GM19238 (cell line): ENCODE measurements around the gene LTC4S.

ENCODE experiments used
- DNase-seq: peaks from one replicate; pipeline ENCODE4 v3.0.0; 2011; ENCODE audit warnings: low spot score; ENCODE audit not compliant: insufficient read length

The LTC4S gene

DNA sequence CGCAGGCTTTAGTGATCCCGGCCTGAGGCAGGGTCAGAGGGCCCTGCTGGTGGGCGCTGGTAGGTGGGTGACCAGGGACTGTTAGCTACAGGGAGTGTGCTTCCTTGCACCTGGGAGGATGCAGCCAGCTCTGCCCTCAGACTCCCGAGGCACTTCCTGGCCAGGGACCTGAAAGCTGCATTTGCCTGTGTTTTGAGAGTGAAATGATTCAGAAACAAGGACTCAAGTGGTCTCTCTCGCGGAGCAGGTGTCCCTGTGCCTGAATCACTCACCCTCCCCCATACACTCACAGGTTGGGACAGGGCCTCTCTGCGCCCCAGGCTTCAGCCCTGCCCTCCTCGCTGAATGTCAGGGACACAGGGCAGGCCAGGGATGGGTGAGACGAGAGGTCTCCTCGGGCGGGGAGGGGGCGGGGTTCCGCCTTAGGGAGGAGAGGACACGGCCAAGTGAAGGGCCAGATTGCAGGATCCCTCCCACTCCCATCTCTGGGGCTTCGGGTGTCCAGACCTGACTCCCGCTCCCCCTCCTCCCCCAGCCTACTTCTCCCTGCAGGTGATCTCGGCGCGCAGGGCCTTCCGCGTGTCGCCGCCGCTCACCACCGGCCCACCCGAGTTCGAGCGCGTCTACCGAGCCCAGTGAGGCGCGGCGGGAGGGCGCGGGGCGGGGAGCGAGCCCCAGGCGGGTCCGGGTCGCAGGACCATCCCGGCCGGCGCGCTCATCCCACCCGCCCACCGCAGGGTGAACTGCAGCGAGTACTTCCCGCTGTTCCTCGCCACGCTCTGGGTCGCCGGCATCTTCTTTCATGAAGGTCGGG lies 1.5 kb downstream of the LTC4S start:
- DNase-seq: no peak

DNA sequence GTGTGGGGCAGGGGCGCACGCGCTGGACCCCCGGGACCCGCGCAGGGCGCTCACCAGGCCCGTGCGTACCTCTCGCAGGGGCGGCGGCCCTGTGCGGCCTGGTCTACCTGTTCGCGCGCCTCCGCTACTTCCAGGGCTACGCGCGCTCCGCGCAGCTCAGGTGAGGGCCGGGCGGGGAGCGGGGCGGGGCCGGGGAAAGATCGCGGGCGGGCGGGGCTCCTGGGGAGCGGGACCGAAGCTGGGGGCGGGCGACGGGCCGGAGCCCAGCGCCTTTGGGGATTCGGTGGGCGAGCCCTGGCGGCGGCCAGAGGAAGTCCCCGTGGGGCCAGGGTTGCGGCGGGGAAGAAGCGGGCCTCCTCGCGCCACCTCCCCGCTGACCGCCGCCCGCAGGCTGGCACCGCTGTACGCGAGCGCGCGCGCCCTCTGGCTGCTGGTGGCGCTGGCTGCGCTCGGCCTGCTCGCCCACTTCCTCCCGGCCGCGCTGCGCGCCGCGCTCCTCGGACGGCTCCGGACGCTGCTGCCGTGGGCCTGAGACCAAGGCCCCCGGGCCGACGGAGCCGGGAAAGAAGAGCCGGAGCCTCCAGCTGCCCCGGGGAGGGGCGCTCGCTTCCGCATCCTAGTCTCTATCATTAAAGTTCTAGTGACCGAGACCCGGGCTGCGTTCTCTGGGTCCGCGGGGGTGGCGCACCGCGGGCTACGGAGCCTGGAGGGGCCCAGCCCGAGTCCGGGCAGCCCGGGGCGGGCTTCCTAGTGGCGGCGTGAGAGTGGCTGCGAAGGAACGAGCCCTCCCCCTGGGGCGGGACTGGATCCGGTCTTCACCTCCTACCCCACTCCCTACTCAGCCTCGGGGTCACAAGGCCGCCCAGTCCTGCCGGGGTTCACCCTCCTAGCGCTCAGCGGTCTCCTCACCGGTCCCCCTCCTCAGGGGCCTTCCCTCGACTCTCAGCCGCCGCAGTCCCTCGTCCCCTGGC lies 2.4 kb downstream of the LTC4S start:
- DNase-seq: peak; percentile 84

DNA sequence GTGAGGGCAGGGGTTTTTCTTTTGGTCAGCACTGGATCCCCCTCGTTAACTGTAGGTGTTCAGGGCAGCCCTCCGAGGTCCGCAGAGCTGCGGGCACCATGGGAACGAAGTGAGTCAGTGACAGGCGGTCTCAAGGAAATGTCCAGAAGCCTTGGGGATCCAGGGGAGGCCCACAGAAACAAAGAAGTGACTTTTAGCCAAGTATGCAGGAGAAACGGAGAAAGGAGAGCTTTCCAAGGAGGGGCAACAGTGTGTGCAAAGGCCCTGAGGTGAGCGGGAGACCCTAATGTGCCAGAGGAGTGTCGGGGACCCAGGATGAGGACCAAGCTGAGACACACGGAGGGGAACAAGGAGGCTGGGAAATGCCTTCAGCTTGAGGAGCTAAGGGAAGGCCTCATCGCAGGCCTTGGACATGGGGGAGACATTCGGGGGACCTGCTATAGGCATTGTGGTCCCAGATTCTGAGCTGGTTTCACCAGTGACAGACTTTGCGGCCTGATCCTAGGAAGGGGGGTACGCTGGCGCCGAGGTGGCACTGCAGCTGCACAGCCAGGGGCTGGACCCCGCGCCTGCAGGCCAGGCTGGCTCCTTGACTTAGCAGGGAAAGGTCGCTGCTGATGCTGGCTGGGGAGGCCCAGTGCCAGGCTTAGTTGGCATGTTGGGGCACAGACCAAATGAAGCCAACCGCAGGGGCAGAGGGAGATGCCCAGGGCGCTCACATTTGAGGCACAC lies 3.3 kb downstream of the LTC4S start:
- no peak for DNase-seq

DNA sequence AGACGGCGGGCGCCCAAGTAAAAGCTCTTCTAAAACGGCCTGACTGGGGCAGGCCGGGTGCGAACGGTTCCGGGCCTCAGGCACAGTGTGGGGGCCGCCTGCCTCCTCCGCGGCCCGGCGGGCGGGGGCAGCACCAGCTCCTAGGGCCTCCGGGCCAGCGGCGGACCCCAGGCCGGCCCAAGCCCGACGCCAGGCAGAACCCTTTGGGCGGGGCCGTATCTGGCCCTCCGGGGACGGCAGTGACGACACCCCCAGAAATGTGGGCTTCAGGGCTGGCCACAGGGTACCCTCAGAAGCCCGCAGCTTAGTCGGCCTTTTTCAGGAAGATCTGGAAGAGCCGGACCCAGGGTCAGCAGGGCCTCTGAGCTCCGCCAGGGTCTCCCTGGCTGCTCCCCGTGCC lies 4.0 kb downstream of the LTC4S start:
- DNase-seq: no peak

DNA sequence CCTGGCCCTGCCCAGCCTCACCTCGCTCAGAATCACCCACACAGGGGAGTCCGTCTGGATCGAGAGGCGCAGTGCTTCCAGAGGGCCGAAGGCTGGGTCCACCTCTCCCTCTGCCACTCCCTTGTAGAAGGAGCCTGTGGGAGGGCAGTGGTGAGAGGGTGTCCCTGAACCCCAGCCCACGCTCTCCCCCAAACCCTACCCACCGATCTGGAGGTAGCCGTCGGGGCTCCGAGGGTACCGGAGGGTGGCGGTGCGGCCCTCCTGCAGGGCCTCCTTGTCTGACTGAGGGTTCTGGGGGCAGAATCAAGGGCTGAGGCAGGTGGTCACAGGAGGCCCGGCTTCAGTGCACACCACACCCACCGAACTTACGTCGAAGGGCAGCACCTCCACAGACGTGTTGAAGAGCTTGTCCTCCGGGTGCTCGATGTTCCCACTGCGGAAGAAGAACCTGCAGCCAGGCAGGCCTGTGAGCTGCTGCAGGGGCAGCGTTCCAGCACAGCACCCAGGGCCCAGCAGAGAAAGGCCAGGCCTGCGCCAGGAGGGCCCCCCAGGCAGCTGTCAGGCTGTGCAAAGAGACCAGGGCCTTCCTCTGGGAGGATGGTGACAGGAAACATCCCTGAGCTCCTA lies 4.5 kb downstream of the LTC4S start:
- DNase-seq: no peak

DNA sequence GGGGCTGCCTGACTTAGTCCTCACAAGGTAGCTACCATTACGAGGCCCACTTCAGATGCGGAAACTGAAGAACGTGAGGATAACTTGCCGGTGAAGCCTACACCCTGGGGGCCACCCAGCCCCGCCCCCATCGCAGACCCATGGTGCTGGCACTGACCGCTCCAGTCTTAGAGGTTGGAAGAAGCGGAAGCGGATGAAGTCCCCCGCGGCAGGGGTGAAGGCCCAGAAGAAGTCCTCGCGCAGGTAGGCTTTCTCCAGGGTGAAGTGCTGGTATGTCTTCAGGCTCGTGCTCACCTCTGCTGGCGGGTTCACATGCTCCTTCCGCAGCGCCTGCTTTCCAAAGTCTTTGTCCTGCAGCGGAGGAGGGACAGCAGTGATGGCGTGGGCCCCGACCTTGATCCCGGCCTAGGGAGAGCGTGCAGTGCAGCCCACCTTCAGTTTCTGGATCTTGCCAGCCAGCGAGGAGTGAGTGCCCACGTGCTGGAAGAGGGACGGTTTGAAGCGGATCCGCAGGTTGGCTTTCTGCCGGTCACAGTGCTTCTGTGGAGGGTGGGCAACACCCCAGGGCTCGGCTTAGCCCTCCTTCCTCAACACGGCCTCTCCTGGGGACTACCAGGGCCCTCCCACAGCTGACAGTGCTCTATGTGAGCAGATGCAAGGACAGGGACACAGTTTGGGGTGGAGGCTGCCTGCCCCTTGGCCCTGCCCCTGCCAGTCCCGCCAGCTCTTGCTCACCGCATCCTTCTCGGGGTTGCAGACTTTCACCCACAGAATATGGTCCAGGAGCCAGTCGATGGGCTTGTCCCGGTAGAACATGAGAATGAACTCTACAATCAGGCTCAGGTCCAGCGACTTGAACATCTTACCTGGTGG lies 5.2 kb downstream of the LTC4S start:
- DNase-seq: no peak

DNA sequence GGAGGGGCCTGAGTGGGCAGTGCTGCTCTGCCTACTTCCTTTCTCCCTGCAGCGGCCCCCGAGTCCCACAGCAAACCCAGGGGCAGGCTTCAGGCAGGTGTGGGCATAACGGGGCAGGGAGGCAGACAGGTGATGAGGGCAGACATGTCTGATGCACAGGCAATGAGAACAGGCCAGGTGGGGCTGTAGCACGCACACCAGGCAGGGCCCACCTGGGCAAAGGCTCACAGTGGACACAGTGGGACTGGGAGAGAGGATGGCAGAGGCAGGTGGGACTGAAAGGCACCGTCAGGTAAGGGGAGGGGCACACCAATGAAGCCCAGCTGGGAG lies 5.8 kb downstream of the LTC4S start:
- no peak for DNase-seq

DNA sequence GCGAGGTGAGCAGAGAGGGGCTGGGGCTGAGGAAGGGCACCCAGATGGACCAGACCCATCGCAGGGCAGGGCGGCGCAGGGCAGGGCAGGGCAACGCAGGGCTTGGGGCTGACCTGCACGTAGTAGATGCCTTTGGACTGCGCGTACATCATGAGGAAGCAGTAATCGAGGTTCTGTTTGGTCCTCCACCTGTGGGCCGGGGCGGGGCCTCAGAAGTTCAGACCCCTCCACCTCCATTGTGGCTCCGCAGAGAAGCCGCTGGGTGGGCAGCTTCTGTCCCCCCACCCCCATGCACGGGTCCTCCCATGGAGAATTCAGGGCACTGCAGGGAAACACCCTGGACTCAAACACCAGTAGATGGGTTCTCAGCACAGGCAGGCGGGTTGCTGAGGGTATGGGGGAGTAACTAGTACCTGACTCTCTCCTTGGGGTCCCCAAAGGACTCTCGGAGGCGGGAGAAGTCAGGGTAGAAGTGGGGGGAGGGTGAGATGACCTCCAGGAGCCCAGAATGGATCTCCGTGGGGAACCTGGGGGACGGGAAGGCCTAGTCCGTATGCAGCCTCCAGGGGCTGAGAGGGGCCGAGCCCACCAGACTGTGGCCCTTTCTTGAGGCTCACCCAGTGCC lies 6.4 kb downstream of the LTC4S start:
- no peak for DNase-seq

DNA sequence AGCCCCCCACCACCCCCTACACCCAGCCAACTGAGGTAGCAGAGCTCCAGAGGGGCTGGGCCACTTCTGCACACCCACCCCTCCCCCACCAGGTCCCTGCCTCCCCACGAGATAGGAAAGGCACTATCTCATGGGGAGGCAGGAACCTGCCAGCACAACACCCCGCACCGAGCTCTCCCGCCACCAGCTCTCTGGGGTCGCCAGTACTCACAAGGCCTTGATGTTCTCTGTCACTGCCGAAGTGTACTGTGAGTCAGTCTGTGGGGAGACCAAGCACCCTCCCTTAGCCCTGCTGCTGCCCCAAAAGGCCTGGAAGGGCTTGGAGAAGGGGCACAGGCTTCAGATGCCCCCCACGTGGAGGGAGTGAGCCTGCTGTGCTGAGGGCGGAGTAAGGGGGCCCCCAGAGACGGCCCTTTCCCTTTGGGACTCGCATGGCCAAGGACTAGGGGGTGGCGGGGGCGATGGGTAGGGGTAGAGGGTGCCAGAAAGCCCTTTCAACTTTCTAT lies 7.0 kb downstream of the LTC4S start:
- no peak for DNase-seq

DNA sequence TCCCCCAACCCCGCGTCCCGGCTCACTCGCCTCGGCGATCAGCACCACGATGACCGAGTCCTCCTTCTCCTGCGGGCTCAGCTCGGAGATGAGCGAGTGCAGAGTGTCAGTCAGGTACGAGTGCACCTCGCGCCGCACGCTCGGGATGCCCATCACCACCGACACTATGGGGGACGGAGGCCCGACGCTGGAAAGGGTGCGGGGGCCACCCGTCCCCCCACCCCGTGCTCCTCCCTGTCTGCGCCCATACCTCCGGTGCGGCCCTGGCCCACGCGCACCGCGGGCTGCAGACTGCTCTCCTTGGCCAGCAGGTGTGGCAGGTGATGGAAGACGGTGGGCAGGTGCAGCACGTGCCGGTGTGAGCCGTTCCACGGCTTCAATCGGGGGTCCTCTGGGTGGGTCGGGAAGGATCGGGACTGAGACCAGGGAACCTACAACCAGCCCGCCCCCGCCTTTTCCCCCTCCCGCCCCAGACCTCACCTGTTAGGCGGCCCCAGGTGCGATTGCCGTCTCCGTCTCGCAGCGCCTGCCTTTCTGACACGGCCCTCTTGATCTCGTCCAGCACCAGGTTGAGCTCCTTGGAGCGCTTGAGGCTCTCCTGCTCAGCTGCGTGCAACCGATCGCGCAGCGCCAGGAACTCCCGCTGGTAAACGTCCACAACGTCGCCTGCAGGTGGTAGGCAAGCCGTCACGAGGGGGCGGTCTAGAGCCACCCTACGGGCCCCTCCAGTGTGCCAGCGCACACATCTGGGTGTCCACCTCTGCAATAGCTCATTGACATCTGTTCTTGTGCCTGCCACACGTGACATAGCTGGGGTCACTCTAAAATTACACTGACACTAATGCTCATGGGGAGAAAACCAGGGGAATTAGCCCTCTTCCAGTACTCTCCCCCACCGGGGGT lies 7.8 kb downstream of the LTC4S start:
- DNase-seq: peak; percentile 83

DNA sequence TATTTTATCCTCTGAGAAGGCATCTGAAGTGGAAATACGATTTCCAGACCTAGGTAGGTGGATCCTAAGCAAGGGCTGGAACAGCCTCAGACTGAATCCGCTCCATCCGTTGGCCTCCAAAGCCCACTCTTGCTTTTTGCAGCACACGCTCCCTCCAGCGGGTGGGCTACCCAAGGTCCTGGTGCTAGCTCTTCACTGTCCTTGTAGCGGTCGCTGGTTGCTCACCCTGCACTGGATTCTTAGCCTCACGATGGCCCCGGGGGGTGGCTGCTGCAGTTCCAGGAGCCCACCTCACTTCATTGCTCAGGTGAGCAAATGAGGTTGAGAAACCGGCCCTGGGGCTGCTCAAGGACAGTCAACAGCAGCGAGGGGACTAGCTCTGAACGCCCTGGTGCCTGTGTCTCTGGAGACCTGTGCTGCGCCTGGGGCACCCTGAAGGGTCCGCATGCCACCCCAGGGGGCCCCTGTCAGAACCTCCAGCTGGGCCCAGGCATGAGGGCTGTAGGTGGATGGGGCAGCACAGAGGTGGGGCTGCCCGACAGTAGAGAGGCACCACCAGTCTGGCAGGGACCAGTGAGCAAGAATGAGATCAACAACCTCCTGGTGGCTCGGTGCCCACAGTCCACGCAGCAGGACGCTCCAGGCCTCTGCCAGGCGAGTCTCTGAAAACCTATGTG lies 8.6 kb downstream of the LTC4S start:
- DNase-seq: no peak

DNA sequence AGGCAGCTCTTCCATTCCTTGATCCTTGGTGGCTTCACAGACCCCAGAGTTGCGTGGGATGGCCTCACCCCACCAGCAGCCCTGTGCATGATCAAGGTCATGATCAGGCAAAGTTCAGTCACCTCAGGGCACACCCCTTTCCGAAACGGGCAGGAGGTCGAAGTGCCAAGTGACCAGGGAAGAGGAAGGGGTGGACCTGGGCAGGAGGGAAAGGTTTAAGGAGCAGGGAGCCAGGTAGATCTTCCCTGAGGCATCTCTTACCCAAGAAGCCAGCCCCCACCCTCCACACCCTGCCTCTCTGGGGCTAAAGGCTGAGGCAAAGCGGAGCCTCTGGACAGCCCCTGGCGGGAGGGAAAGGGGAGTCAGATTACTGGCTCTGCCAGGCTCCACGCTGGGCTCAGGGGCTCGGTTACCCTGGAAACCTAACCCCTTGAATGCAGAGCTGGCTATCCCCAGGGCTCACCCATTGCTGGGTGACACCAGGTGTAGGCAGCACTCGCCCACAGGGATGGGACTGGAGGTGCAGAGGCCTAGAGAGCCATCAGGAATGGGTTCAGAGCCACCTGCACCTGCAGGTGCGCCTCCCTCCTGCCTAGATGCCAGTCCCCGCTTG lies 9.3 kb downstream of the LTC4S start:
- no peak for DNase-seq

DNA sequence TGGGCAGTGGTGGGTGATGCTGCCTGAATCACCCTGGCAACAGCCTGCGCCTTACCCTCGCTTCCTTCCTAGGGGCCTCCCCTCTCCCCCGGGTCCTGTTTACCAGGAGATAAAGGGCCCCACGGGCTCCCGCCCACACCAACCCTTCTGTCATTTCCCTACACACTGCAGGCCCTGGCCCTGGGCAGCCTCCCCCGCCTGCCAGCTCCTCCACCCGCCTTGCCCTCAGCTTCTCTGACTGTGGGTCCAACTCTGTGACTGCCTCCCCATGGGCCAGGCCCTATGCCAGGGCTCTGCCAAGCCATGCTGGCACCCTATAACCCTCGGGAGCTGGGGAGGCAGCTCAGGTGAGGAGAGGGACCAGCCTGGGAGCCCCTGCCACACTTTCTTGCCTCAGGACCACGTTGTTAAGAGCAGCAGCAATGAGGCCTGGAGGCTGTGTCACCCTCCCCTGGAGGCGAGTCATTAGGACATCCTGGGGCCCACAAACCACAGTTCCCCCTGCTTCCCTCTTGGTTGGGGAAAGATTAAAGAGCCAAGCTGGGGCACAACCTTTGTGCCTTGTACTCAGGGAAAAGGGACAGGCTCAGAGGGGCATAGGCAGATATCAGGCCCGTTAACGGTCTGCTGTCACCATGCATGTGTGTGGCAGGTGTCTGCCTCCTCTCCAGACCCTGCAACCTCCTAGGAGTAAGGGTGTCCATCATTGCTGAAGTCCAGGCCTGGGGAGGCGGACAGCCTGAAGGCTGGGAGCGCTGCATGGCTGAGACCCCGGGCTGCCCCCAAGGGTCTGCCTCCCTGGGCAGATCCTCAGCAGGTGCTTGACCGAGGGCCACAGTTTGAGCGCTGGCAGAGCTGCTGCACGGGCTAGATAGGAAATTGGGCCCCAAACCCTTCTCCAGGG lies 10.1 kb downstream of the LTC4S start:
- no peak for DNase-seq

DNA sequence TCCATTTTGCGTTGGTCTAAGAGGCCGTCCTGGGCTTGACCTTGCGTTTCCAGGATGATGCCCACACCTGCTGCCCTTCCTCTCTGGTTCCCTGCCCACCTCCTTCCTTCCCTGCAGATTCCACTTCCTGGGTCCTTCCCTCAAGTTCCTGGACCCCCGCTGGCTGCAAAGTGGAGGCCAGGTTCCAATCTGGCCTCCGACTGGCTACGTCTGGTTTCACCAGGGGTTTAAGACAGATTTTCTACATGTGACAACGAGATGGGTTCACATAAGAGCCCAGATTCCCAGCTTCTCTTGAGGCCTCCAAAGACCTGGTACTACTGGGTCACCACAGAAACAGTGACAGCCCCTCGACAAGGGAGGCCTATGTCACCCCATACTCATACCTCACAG lies 10.8 kb downstream of the LTC4S start:
- no peak for DNase-seq

DNA sequence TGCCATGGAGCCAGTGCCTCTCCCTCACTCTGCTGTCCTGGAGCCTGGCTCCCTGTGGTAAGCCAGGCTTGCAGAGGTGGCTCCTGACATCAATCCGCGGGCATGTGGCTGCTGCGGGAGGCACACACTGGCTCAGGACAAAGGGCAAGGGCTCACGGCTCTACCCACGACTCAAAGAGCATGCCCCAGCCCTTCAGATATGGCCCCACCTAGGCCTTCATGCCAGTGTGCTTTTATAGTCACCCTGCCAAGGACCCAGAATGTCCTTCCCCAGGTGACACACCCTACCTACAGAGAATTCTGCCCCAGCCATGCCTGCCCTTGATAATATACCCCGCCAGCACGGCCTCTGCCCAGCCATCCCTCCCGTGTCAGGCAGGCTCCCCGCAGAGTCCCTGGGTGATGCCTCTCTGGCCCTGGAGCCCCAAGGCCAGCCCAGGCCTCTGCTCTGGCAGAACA lies 11.3 kb downstream of the LTC4S start:
- DNase-seq: no peak

DNA sequence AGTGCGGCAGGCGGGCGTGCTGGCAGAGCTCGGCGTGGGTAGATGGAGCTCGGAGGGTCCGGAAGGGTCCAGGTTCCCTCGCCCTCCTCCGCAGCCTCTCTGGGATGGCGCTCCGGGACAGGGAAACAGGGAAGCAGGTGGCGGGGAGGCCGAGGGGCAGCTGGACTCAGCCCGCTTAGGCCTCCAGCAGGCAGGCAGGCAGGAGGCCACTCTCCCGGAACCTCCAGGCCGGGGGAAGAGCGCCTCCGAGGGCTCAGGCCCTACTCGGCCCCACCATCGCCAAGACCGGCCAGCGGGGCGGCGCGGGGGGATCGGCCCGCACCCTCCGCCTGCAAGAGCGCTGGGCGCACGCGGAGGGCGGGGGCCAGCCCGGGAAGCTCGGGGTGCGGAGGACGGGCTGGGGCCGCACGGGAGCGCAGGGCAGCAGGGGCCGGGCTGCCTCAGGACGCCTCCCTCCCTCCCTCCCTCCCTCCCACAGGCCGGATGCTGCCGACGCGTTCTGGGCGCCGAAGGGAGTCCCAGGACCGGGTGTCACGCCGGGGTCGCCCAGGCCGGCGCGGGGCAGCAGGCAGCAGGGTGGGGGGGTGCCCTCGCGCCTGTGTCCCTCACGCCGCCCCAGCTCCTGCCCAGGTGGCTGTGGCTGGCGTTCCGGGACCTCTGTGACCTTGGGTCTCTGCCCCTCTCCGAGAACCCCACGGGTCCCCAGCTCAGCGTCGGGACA lies 11.9 kb downstream of the LTC4S start:
- peak; percentile 90 for DNase-seq
